Right renal cortex interstitium (tissue), 3 donors: ENCODE results near the gene LRRFIP1. TPM values are rescaled to one million over a fixed set of nuclear protein-coding genes. Genes with fewer than 3 reads are reported as not detected.
"Not testable (repeated sequence)": the region's sequence is repeated elsewhere in the genome, so short reads cannot be mapped to it uniquely, and the experiment has no call there.

Source experiments
- DNase-seq, 3 donors: peaks; one replicate each; pipeline ENCODE4 v3.0.0-alpha.2; 2013; ENCODE audit warnings: low read depth in 3 of 3, low spot score in 2 of 3
- polyA plus RNA-seq, 3 donors: library from polyadenylated mRNA; unstranded; fragments of 120-200 nt; gene quantifications; one replicate each; pipeline ENCODE4 v1.2.1, GENCODE V29; 2013; ENCODE audit not compliant: insufficient read length in 3 of 3

Gene LRRFIP1
- polyA plus RNA-seq, 3 donors: 90.4 to 97.6 (median 93.6) TPM

DNA sequence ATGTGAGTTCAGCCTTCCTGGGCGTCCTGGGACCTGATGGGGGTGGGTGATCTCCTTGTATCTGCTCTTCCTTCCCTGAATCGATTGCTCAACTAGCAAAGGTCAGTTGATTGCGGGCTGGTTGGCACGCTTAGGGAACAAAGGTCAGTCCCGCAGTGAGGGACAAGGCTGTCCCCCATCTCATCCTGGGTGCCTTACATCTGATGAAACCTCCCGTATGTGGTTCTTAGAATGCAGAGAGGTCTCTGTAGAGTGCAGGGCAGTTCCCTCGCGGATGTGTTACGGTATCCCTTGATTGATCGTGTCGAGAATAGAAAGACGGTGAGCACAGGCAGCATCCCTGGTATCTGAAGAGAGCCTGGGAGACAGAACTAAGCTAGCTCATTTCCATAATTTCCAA is 114.8 kb downstream of the LRRFIP1 start:
- no peak for DNase-seq

DNA sequence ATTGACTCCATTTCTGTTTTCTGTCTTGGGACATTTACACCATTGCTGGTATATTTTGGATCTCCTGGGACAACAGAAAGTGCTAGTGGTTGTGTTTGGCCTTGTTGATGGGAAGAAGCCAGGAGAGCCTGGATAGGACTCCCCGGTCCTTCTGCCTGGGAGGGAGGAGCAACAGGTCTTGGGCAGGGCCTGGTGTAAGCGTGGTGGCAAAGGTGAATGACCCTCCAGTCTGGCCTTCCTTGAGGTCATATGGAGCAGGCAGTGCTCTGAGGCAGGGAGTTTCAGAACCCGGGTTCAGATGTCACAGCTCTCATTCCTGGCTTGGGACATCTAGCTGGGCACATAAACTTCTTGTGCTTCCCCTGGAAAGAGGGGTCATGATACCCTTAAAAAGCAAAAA is 115.2 kb downstream of the LRRFIP1 start:
- no peak for DNase-seq

DNA sequence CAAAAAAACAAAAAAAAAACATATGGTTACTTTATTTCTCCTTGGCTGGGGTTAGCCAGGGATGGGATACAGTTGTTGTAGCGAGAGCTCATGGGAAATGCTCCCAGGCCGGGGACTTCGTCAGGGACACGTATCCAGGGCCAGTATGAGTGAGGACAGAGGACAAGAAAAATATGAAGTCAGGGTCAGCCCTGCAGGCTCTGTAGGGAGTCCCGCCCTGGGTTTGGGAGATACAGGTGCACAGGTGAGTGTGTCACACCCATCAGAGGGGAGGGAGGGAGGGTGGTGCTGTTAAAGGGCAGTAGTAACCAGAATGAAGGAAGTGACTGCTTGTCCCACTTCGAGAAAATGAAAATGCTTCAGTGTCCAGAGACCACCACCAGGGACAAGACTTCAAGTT is 115.6 kb downstream of the LRRFIP1 start:
- DNase-seq: no peak

DNA sequence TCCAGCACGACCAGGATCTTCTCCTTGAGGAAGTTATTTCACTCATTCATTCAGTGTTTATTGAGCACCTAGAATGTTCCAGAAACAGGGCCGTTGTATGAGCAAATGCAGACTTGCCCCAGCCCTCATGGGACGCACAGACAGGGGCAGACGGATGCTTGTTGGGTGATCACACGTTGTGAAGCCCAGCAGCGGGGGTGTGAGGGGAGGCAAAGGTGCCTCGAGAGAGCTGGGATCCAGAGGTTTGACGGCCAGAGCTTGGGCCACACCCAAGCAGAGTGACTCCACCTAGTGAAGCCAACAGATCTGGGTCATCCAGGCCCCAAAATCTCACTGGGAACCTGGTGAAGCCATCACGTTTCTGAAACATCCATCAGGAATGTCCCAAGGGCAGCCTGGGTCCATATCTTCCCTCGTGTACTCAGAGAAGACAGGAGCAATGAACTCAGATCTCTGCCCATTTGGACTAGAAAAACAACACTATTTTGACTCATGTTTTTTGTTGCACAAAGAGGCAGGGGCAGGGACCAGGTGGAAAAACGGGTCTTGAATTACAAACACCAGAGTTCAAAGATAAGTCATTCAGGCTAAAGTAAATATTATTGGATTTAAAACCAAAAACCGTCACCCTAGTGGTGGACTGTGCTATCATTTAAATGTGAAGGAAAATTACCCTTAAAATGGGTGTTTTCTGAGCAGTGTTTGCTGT is 116.3 kb downstream of the LRRFIP1 start:
- no peak for DNase-seq

DNA sequence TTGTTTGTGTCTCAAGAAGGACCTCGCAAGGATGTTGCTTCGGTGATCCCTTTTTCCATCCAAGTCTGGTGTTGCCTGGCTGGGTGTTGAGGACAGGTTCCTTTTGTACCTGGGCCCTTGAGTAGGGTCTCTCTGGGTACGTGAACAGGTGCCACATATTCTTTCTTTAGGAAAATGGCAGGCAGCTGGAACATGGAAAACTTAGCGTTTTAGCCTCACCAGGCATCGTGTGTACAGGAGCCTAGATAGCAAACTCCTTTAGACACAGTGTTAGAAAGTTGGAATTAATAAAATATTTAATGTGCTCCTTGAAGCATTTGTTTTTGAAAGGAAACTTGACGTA is 116.9 kb downstream of the LRRFIP1 start:
- no peak for DNase-seq

DNA sequence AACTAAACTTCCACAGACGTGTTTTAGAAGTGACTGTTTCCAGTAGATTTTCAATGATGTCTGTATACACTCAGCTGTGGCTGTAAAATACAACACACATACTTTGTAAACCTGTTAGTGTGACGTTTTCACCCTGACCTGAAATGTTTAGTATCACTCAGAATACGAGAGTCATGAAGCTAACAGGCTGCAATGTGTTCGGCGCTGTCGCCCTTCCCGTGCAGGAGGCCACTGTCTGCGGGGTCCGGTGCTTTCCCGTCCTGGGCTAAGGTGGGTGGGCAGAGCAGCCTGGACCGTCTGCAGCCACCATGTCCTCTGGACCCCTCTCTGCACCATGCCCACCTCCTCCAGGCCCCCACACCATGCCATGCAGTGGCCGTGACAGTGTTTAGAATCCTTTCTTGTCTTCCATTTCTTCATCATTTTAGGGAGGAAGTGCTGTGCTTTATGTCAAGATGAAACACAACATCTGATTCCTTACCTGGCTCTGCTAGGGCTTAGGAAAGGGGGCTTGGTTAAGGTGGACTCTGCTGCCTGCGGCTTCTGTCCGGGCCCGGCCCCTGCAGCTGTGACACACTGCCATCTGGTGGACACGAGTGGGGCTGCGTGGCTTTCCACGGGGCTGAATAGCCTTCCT is 117.3 kb downstream of the LRRFIP1 start:
- no peak for DNase-seq

DNA sequence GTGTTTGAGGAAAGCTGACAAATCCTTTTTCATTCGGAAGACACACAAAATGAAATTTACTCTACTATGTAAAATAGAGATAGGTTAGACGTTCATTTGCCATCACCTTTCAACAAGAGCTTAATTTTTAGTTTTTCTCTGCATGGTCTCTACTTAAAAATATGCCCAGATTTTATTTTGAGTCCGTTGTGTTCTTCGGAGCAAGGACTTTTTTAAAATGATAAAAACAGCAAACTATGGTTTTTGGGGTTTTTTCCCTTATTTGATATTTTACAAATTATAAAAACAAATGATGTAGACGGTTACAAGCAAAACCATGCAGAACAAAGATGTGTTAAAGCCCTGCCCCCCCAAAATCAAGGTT is 117.8 kb downstream of the LRRFIP1 start:
- no peak for DNase-seq

DNA sequence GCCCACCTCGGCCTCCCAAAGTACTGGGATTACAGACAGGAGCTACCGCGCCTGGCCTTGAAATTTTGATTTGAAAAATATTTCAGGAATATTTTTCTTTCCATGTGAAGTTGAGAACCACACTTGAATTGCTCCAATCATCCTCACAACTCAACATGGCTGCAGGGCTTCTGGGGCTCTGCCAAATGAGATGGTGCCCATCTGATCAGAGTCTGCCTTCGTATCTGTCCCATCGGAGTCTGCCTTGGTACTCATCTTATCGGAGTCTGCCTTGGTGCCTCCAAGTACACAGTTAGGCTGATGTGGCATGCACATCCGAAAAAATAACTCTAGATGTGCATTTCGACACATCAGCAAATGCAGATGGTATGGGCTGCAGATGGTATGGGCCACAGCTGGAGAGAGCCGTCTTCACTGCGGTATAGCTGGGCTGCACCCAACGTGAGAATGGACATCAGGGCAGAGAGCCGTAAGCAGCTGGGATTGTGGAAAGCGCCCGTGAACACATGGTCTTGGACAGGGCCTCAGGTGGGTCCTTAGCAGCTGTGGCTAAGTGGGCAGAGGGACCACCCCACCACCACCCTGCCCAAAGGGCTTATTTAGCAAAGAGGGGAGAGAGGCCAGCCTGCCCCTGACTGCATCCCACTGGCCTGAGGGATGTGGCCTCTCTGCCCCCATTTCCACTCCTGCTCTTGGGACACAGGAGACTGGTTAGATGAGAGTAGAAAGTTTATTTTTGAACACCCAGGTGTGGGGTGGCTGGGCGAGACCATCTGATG is 119.1 kb downstream of the LRRFIP1 start:
- DNase-seq: no peak

DNA sequence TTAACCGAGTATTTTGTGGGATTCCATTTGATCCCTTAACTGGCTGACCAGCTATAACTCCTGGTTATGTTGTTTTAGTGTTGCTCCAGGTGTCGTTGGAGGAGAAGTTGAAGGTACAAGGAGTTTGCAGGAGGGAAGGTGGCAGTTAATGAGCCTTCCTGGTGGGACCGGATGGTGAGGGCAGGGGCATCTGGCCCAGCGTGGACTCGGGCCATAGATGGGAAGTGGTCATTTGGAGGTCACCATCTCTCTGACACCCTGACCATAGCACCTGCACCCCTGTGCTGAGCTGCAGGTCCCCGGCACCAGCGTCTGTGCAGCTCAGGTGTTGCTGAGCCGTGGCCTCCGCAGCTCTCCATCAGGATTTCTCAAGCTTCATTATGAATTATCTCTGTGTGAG is 119.8 kb downstream of the LRRFIP1 start:
- no peak for DNase-seq

DNA sequence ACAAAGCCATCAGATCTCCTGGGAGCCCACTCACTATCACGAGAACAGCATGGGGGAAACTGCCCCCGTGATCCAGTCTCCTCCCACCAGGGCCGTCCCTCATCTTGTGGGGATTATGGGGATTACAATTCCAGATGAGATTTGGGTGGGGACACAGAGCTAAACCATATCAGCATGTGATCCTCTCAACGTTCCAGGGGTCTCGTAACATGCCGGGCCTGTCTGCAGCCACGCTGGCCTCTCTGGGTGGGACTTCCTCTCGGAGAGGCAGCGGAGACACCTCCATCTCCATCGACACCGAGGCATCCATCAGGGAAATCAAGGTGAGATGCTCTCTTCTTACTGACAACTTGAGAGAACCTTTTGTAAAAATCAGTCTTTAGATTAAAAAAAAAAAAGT is 121.6 kb downstream of the LRRFIP1 start:
- no peak for DNase-seq

DNA sequence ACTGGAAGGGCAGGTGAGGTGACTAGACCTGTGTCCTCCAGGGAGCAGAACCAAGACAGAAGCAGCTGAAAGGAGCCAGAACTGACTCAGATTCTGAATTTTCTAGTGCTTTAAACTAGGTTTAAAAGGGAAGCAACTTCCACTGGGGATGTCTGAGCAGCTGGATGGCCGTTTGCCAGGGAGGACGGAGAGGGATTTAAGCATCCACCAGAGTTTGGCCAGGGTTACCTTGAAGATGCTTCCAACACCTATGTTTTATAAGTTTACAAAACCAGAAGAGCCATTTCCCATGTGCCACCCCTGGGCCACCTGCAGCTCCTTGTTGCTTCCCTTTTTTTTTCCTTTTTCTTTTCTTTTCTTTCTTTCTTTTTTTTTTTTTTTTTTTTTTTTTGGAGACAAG is 122.6 kb downstream of the LRRFIP1 start:
- DNase-seq: no peak

DNA sequence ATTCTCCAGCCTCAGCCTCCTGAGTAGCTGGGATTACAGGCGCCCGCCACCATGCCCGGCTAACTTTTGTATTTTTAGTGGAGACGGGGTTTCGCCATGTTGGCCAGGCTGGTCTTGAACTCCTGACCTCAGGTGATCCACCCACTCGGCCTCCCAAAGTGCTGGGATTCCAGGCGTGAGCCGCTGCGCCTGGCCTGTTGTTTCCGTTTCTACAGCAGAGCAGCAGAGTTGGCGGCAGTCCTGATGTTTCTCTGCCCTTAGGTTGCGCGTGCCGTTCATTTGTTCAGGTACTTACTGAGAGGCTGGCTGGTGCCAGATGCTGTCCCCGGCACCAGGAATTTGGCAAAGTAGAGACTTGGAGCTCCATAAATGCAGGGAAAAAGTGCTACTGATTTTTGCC is 123.1 kb downstream of the LRRFIP1 start:
- not testable (repeated sequence) for DNase-seq

DNA sequence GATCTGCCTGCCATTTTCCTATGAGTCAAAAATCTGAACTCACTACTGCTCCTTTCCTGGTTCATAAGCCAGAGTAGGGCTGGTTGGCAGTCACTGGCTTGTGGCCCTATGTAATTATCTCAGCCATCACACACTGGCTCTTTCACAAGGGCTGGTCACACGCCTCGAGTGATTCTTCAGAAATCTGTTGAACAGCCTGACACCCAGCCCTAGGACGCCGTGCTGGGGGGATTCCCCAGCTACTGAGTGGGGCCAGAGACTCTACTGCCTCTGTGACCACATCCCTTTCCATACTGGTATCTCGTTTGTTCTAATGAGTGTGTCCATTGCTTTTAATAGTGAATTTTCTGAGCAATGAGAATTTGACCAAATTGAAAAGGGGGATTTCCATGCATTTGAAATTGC is 125.4 kb downstream of the LRRFIP1 start:
- DNase-seq: no peak

DNA sequence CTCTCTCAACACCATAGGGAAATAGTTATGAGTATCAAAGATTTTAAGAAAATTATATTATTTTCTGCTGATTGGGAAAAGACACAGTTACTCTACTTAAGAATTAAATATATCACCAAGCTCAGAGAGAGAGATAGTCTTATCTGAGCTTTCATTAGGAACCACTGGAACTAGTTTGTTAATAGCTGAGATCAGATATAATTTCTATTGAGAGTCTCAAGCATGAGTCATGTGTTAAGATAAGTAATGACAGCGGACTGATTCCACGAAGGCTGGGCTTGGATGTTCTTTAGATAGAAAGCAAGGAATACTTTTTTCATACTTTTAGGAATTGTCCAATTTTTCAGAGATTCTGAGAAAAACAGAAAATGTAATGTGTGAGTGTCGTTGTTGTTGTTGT is 126.8 kb downstream of the LRRFIP1 start:
- no peak for DNase-seq

DNA sequence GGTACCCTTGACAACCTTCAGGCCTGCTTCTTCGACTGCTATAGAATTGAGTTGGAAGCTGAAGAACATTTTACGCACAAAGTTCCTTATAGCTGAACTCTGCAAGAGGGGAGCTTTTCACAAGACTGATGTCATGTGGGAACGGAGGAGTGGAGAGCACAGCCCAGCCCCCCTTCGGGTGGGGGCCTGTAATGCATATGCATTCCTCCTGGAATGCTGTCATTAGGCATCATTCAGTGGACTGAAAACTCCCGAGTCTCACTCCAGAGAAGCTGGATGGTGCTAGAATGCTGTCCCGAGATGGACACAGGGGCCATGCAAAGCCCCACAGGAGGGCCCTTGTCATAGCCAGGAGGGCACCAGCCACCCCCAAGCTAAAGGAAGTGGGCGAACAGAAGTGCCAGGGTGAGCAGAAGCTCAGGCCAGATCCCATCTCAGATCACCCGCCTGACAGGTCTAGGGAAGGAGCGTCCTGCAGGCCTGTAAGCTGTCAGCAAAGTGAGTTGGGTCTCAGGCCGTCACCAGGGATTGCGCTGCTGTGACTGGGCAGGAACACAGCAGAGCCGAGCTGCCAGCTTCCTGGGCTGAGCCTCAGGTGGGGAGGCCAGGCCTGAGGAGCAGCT is 127.3 kb downstream of the LRRFIP1 start:
- DNase-seq: no peak

DNA sequence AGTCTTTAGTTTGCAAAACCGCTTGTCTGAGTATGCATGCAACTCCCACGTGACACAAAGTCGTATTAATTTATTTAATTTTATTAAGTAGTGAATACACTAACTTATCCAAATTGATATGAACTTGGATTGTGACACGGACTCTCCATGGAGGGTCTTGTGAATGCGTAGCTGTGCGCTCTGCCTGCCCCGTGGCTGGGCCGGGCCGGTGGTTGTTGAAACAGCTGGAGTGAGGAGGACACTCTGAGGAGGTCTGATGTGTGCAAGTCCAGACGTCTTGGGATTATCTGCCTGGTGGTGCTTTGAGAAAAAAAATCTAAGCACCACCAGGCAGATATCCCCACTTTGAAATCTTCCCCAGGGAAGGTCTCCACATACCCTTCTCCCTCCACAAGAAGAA is 130.2 kb downstream of the LRRFIP1 start:
- no peak for DNase-seq

DNA sequence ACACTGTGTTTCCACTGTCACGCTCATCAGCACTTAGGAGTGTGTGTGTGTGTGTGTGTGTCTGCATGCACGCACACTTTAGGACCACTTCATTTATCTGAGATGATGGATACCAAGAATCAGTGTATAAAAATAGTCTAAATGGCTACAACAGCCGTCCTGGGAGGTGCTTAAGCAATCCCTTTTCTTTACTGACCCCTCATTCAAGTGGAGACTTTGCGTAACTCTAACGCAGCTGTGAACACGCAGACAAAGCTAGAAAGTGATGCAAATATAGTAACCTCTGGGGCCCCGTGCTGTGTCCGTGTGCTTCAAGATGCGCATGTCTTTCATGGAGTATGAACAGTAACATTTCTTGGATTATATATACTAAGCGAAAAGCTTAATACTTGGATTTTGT is 130.8 kb downstream of the LRRFIP1 start:
- DNase-seq: no peak

DNA sequence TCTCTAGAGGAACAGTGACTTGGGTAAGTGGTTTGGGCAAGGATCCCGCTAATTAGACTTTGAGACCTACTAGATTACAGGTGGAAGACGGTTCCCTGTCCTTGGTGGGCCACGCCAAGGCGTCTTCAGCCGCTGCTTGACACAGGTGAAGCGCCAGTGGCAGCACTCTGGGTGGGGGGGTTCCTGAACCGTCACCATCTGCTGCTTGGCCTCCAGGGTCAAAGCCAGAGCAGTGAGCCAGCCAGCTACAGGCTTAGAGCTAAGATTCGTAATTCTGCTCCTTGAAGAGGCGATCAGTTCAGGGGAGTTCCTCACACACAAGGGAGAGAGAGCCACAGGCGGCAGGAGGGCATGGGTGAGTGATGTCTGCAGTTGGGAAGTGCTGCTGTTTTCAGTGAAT is 131.8 kb downstream of the LRRFIP1 start:
- DNase-seq: no peak

DNA sequence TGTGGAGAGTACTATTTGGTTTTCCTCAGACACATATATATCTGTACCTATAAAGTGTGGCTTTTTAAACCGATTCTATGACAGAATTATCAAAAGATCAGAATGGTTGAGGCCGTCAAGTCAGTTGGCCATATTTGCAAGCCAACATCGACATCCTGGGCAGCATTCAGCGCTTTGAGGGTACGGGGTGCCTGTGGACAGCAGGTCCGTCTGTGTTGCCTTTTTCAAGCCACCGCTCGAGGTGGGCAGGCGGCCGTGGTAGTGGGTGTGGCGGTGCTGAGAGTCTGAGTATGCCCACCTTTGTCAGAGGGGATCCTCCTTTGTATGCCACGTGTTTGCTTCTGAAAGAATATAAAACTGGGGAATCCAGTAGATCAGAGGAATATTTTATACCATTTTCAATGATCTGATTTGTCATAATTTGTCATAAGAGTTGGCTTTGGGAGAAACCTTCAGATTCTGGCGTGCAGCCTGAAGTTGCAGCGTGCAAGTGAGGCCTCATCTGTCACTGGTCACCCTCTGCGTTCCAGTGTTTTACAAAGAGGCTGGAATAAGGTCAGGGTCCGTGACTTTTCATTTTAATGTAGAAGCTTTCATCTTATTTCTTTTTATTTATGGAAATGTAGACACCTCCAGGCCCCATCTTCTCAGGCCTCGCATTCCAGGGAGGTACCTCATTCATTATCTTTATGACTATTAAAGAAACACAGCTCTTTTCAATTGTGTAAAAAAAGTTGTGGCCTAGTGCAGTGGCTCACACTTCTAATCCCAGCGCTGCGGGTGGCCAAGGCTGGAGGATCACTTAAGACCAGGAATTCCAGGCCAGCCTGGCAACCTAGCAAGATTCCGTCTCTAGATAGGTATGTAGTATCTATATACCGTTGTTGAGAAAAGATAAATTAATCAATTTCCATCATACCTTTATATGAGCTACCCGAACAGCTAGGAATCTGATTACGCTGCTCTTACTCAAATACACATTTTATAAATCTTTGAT is 133.4 kb downstream of the LRRFIP1 start:
- DNase-seq: no peak
